ENCODE results near the gene TOMM5. TPM values are rescaled to one million over a fixed set of nuclear protein-coding genes. Genes with fewer than 3 reads are reported as not detected.
A peak's percentile ranks its signal among the peaks of the same experiment; 100 is the strongest.

The TOMM5 gene
- total and polyA plus RNA-seq, 8 donors, result 22.8 to 59.2 (median 38.0) TPM

- peak; percentile 26 to 55 (median 42) for TF ChIP-seq CTCF (IDR thresholded peaks at IDR 0.05)
- peak; percentile 89 for FAIRE-seq
- Histone ChIP-seq H3K9me3 (no peaks in the 10 kb centered on the region), H3K4me1 (no peaks in the 10 kb centered on the region), H3K36me3 (peaks cover 0 to 22% (median 0%) of the 10 kb centered on the region in 3 donors), H3K27me3 (no peaks in the 10 kb centered on the region), H3K27ac (no peak overlapping the region), H3K4me3 (no peak overlapping the region)
- WGBS, 2 donors, result 63 to 68% methylated on average over 6 of the region's 6 CpGs
- peak; percentile 30 to 90 (median 82) for ATAC-seq
- intact Hi-C loops (cut with DNase I), result no loop called here
- DNase-seq, result no peak
Measured at GRCh38 chr9:37582548-37583157, 9.7 kb downstream of the TOMM5 start.

- Histone ChIP-seq H3K36me3 (no peaks in the 10 kb centered on the region), H3K4me3 (peak within 1 kb of the TSS; percentile 76 to 87 (median 82)), H3K27ac (peak within 1 kb of the TSS; percentile 57 to 74 (median 68)), H3K9me3 (no peaks in the 10 kb centered on the region), H3K27me3 (no peaks in the 10 kb centered on the region), H3K4me1 (peaks cover 0 to 9% (median 3%) of the 10 kb centered on the region in 3 donors)
- peak; percentile 68 to 88 (median 74) for DNase-seq
- no peak for FAIRE-seq
- TF ChIP-seq CTCF (IDR thresholded peaks at IDR 0.05), result no peak
- intact Hi-C loops (cut with DNase I), result no loop called here
- peak; percentile 92 to 95 (median 94) for ATAC-seq
- 0 to 1% methylated on average over 75 to 81 of the region's 81 CpGs for WGBS, 2 donors
Measured at GRCh38 chr9:37575921-37576721, 16.3 kb downstream of the TOMM5 start, which contains the start of gene FBXO10. FBXO10 (minus strand) TSS chr9:37576380; CDS start chr9:37541768, 34,612 bp downstream.

- Histone ChIP-seq H3K9me3 (no peaks in the 10 kb centered on the region), H3K27ac (peak overlapping the region; percentile 57 to 74 (median 68)), H3K36me3 (no peaks in the 10 kb centered on the region), H3K4me1 (peaks cover 0 to 9% (median 3%) of the 10 kb centered on the region in 3 donors), H3K27me3 (no peaks in the 10 kb centered on the region), H3K4me3 (peak overlapping the region; percentile 76 to 87 (median 82))
- DNase-seq (no peak), FAIRE-seq (no peak), ATAC-seq (peak; percentile 36 to 57 (median 46))
- no peak for TF ChIP-seq CTCF (IDR thresholded peaks at IDR 0.05)
- intact Hi-C loops (cut with DNase I), result no loop called here
- 3 to 6% methylated on average over 5 of the region's 5 CpGs for WGBS, 2 donors
Measured at GRCh38 chr9:37575511-37575914, 16.9 kb downstream of the TOMM5 start.

- peak in 1 of 4 donors; percentile 8 for ATAC-seq
- 27 to 30% methylated on average over 5 of the region's 5 CpGs for WGBS, 2 donors
- no peaks in the 10 kb centered on the region for H3K9me3 ChIP-seq
- H3K36me3 ChIP-seq, result no peaks in the 10 kb centered on the region
- no peak for DNase-seq
- TF ChIP-seq CTCF (IDR thresholded peaks at IDR 0.05), result no peak
- H3K4me1 ChIP-seq, result peaks cover 0 to 9% (median 3%) of the 10 kb centered on the region in 3 donors
- FAIRE-seq, result no peak
- intact Hi-C loops (cut with DNase I), result no loop called here
- H3K4me3 ChIP-seq, result peak overlapping the region in 3 of 4 donors; percentile 82 to 87 (median 82)
- no peaks in the 10 kb centered on the region for H3K27me3 ChIP-seq
- H3K27ac ChIP-seq, result peak overlapping the region in 1 of 4 donors; percentile 57
Measured at GRCh38 chr9:37575001-37575400, 17.4 kb downstream of the TOMM5 start.
